DND-41 (cell line): Measurements from ENCODE around the gene QRSL1.

Source experiments
- ATAC-seq: fragments of 200-7000 bp; cut with Tn5 transposase; 3 replicates; pipeline ENCODE4 v1.9.1; 2021; ENCODE audit warnings: low read depth; ENCODE audit not compliant: insufficient read depth
- DNase-seq: peaks from one replicate; pipeline ENCODE4 v3.0.0-alpha.2; 2020
- H2AFZ ChIP-seq: 2 replicates; pipeline ENCODE4 v1.6.0; 2012; ENCODE audit warnings: low read depth, low read length
- H3K27ac ChIP-seq: 2 replicates; pipeline ENCODE4 v1.5.1; 2012; ENCODE audit warnings: low read length, inconsistent platforms
- H3K27me3 ChIP-seq: fragments of 200-600 bp; sonication (generic); 2 replicates; pipeline ENCODE4 v1.6.0; 2012; ENCODE audit warnings: low read length, mild to moderate bottlenecking, inconsistent platforms; ENCODE audit not compliant: insufficient read depth, poor library complexity
- H3K36me3 ChIP-seq: 2 replicates; pipeline ENCODE4 v1.5.1; 2012; ENCODE audit warnings: low read length, inconsistent platforms; ENCODE audit not compliant: insufficient read depth
- H3K4me1 ChIP-seq: 2 replicates; pipeline ENCODE4 v1.5.1; 2012; ENCODE audit warnings: mild to moderate bottlenecking, low read length; ENCODE audit not compliant: insufficient read depth
- H3K4me2 ChIP-seq: 2 replicates; pipeline ENCODE4 v1.6.0; 2012; ENCODE audit warnings: mild to moderate bottlenecking, moderate library complexity, low read length, inconsistent platforms; ENCODE audit not compliant: insufficient read depth
- H3K4me3 ChIP-seq, 2 experiments: fragments of 200-600 bp in 1 of 2; shearing (Covaris generic) in 1 of 2; 2 replicates each; pipeline ENCODE4 v1.5.1; 2012 to 2016; ENCODE audit warnings: inconsistent platforms in 2 of 2, low read length in 2 of 2, mild to moderate bottlenecking in 2 of 2, low read depth in 1 of 2, moderate library complexity in 1 of 2
- H3K79me2 ChIP-seq: 2 replicates; pipeline ENCODE4 v1.6.0; 2012; ENCODE audit warnings: low read length, inconsistent platforms; ENCODE audit not compliant: insufficient read depth
- H3K9ac ChIP-seq: 2 replicates; pipeline ENCODE4 v1.6.0; 2012; ENCODE audit warnings: low read depth, mild to moderate bottlenecking, inconsistent platforms, low read length, moderate library complexity
- H3K9me3 ChIP-seq: 2 replicates; pipeline ENCODE4 v1.5.1; 2012; ENCODE audit warnings: low read length, moderate library complexity, mild to moderate bottlenecking, inconsistent platforms; ENCODE audit not compliant: insufficient read depth, severe bottlenecking
- H4K20me1 ChIP-seq: 2 replicates; pipeline ENCODE4 v1.6.0; 2012; ENCODE audit warnings: low read length; ENCODE audit not compliant: insufficient read depth
- EZH2 ChIP-seq: IDR thresholded peaks from 3 replicates; pipeline ENCODE4 v1.6.1; 2012; ENCODE audit warnings: borderline replicate concordance, low read depth, mild to moderate bottlenecking, moderate library complexity, low read length, inconsistent platforms; ENCODE audit not compliant: severe bottlenecking
- TF ChIP-seq, protein P1 (sequence below): IDR thresholded peaks from 2 replicates; pipeline ENCODE4 v1.5.1; 2012; ENCODE audit warnings: borderline replicate concordance, low read length, moderate library complexity, mild to moderate bottlenecking; ENCODE audit not compliant: poor library complexity, severe bottlenecking; ENCODE audit errors: extremely low read depth

Gene QRSL1

DNA sequence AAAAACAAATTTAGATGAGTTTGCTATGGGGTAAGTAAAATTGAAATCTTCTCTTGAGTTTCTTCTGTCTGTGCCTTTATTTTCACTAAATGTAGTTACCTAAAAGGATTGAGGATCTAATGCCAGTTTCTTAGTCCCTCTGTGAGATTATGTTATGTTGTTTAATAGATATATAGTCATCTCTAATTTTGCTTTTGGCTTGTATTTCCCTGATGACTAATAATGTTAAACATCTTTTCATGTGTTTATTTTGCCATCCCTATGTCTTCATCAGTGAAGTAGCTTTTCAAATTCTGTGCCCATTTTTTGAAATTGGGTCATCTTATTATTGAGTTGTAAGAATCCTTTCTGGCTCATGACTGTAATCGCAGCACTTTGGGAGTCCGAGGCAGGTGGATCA lies 13.7 kb downstream of the QRSL1 start:
- no peak overlapping the region for H3K4me2 ChIP-seq
- no peak overlapping the region for H3K4me3 ChIP-seq
- TF ChIP-seq, protein P1, sequence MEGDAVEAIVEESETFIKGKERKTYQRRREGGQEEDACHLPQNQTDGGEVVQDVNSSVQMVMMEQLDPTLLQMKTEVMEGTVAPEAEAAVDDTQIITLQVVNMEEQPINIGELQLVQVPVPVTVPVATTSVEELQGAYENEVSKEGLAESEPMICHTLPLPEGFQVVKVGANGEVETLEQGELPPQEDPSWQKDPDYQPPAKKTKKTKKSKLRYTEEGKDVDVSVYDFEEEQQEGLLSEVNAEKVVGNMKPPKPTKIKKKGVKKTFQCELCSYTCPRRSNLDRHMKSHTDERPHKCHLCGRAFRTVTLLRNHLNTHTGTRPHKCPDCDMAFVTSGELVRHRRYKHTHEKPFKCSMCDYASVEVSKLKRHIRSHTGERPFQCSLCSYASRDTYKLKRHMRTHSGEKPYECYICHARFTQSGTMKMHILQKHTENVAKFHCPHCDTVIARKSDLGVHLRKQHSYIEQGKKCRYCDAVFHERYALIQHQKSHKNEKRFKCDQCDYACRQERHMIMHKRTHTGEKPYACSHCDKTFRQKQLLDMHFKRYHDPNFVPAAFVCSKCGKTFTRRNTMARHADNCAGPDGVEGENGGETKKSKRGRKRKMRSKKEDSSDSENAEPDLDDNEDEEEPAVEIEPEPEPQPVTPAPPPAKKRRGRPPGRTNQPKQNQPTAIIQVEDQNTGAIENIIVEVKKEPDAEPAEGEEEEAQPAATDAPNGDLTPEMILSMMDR: no peak
- TF ChIP-seq EZH2: no peak
- H3K9me3 ChIP-seq: no peaks in the 10 kb centered on the region
- H3K27me3 ChIP-seq: no peaks in the 10 kb centered on the region
- H4K20me1 ChIP-seq: peaks cover 9% of the 10 kb centered on the region
- H3K36me3 ChIP-seq: peaks cover 56% of the 10 kb centered on the region
- ATAC-seq (no peak), DNase-seq (no peak)
- H3K79me2 ChIP-seq: peaks cover 18% of the 10 kb centered on the region
- no peak overlapping the region for H3K9ac ChIP-seq
- no peaks in the 10 kb centered on the region for H3K4me1 ChIP-seq
- H3K27ac ChIP-seq: no peak overlapping the region
- H2AFZ ChIP-seq: no peak overlapping the region

DNA sequence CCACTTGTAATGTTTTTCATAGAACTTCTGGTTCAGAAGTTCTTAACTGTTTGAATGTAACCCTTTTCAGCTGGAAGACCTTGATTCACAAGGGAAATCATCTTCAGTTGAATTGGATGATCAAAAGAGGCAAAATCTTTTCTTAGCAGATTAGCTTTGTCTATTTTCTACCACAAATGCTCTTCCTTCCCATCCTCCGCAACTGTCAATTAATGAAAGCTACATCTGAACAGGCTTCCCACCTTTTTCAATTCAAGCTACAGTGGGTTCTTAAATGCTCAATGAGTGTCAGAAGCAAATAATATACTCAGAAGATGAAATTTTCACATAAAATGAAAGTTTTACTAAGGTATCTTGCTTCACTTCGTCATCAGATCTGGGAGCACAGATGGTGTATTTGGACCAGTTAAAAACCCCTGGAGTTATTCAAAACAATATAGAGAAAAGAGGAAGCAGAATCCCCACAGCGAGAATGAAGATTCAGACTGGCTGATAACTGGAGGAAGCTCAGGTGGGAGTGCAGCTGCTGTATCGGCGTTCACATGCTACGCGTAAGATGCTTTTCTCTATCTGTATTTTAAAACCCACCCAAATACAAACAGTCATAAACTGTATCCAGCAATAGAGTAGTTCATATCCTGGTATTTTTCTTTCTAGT lies 19.4 kb downstream of the QRSL1 start:
- no peak for DNase-seq

DNA sequence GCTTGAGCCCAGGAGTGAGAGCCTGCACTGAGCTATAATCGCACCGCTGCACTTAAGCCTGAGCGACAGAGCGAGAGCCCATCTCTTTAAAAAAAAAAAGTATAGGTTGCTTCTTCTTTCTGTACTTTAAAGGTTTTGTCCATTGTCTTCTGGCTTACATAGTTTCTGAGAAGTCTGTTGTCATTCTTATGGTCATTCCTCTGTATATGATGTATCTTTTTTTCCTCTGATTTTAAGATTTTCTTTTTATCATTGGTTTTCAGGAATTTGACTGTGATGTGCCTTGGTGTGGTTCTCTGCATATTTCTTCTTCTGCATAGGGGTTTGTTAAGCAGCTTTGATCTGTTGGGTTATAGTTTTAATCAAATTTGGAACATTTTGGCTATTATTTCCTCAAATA lies 29.1 kb downstream of the QRSL1 start:
- H4K20me1 ChIP-seq: no peaks in the 10 kb centered on the region
- TF ChIP-seq, protein P1: no peak
- TF ChIP-seq EZH2: no peak
- H3K9me3 ChIP-seq: peaks cover 11% of the 10 kb centered on the region
- no peak overlapping the region for H3K27ac ChIP-seq
- DNase-seq (no peak), ATAC-seq (no peak)
- no peak overlapping the region for H3K9ac ChIP-seq
- no peaks in the 10 kb centered on the region for H3K79me2 ChIP-seq
- H2AFZ ChIP-seq: no peak overlapping the region
- H3K4me2 ChIP-seq: no peak overlapping the region
- H3K27me3 ChIP-seq: no peaks in the 10 kb centered on the region
- no peaks in the 10 kb centered on the region for H3K4me1 ChIP-seq
- peaks cover 75% of the 10 kb centered on the region for H3K36me3 ChIP-seq
- H3K4me3 ChIP-seq: no peak overlapping the region

More for the DNA sequence above, 19.4 kb downstream of the QRSL1 start:
- Histone ChIP-seq H3K27ac (no peak overlapping the region), H3K4me2 (no peak overlapping the region), H3K36me3 (peaks cover 69% of the 10 kb centered on the region), H3K79me2 (no peaks in the 10 kb centered on the region), H3K9ac (no peak overlapping the region), H3K9me3 (no peaks in the 10 kb centered on the region), H3K4me1 (no peaks in the 10 kb centered on the region), H3K27me3 (no peaks in the 10 kb centered on the region), H4K20me1 (no peaks in the 10 kb centered on the region), H2AFZ (no peak overlapping the region), H3K4me3 (no peak overlapping the region)
- ATAC-seq: no peak
- TF ChIP-seq, protein P1: no peak
- TF ChIP-seq EZH2: no peak

DNA sequence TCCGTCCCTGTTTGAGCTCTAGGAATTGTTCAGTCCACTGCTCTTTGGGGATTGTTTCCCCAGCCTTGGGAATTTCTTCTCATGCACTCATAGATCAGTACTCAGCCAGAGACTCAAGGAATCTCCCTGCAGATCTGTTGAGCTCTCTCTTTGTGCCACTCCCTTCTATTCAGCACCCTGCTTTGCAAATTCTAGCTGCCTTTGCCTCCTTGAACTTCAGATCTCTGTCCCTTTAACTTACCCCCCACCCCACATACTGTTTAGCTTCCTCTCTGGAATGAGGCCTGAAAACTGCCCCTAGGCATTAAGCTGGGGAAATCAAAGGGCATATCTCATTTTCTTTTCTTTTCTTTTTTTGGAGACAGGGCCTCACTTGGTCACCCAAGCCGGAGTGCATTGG lies 30.5 kb downstream of the QRSL1 start:
- no peak overlapping the region for H2AFZ ChIP-seq
- TF ChIP-seq, protein P1: no peak
- TF ChIP-seq EZH2: no peak
- no peak overlapping the region for H3K4me2 ChIP-seq
- H3K36me3 ChIP-seq: peaks cover 74% of the 10 kb centered on the region
- H3K79me2 ChIP-seq: no peaks in the 10 kb centered on the region
- no peaks in the 10 kb centered on the region for H3K27me3 ChIP-seq
- H3K9ac ChIP-seq: no peak overlapping the region
- DNase-seq: no peak
- no peaks in the 10 kb centered on the region for H4K20me1 ChIP-seq
- H3K27ac ChIP-seq: no peak overlapping the region
- no peak for ATAC-seq
- no peaks in the 10 kb centered on the region for H3K4me1 ChIP-seq
- H3K9me3 ChIP-seq: peaks cover 11% of the 10 kb centered on the region
- no peak overlapping the region for H3K4me3 ChIP-seq
